ENCODE results near the gene MGST2.
"Not testable (repeated sequence)": the region's sequence is repeated elsewhere in the genome, so short reads cannot be mapped to it uniquely, and the experiment has no call there.

Gene MGST2

DNA sequence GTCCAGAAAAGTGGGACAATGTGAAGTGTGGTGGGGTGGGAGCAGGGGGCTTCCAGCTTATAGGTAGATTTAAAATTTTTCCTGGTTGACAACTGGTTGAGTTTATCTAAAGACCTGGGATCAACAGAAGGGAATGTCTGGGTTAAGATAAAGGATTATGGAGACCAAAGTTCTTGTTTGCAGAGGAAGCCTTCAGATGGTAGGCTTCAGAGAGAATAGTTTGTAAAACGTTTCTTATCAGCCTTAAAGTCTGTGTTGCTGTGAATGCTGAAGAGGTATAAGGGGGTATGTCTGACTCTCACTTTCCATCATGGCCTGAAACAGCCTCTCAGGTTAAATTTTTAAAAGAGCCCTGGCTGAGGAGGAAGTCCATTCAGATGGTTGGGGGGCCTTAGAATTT, 20.5 kb downstream of the MGST2 start:
- ATAC-seq (replicated peaks): no peak
- H3K4me3 Mint-ChIP-seq: no peak overlapping the region
- H3K4me1 Mint-ChIP-seq (ENCODE audit: low read depth in 2 of 2): peaks cover 0 to 1% of the 10 kb centered on the region in 2 donors
- no peaks in the 10 kb centered on the region for H3K36me3 Mint-ChIP-seq (ENCODE audit: insufficient read depth)
- H3K9me3 Mint-ChIP-seq: no peaks in the 10 kb centered on the region
- no peak for DNase-seq
- H3K27ac Mint-ChIP-seq: no peak overlapping the region
- H3K27me3 Mint-ChIP-seq: peaks cover 0 to 4% of the 10 kb centered on the region in 2 donors

GRCh38 chr4:139686988-139687387, 21.4 kb downstream of the MGST2 start:
- Mint-ChIP-seq H3K9me3 (no peaks in the 10 kb centered on the region), H3K4me3 (no peak overlapping the region), H3K36me3 (ENCODE audit: insufficient read depth) (no peaks in the 10 kb centered on the region), H3K4me1 (ENCODE audit: low read depth in 2 of 2) (peaks cover 0 to 1% of the 10 kb centered on the region in 2 donors), H3K27me3 (peaks cover 0 to 9% of the 10 kb centered on the region in 2 donors), H3K27ac (no peak overlapping the region)
- ATAC-seq (replicated peaks) (no peak), DNase-seq (no peak)

DNA sequence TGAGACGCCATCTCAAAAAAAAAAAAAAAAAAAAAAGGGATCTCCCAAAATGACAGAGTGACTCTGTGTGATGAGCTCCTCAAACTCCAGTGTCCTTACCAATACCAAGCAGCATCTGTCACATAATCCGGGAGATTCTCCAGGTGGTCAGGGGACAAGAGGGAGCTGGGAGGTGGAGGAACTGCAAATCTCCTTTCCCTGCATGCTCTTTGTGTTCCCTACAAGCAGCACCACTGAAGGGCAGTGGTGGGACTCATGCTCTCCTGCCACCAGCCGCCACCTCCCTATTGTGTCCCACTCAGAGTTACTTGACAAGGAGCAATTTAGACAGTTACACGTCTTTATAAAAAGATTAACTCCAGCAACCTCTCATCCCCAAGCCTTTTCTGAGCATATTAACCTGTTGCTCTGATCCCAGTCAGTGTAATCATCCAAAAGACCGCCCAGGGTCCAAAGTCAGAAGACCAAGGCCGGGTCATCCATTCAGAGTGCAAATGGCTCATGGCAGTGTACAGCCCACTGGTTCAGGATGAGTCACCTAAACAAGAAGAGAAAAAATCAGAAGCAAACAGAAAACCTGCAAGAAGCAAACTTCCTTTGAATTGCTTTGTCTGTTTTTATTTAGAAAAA, 23.6 kb downstream of the MGST2 start:
- H3K4me1 Mint-ChIP-seq (ENCODE audit: low read depth in 2 of 2): no peaks in the 10 kb centered on the region
- no peak overlapping the region for H3K4me3 Mint-ChIP-seq
- H3K36me3 Mint-ChIP-seq (ENCODE audit: insufficient read depth): no peaks in the 10 kb centered on the region
- H3K27ac Mint-ChIP-seq: no peak overlapping the region
- no peaks in the 10 kb centered on the region for H3K9me3 Mint-ChIP-seq
- DNase-seq (no peak), ATAC-seq (replicated peaks) (no peak)
- H3K27me3 Mint-ChIP-seq: peaks cover 0 to 9% of the 10 kb centered on the region in 2 donors

GRCh38 chr4:139690419-139690818, 24.8 kb downstream of the MGST2 start:
- no peaks in the 10 kb centered on the region for H3K4me1 Mint-ChIP-seq (ENCODE audit: low read depth in 2 of 2)
- H3K27me3 Mint-ChIP-seq: peaks cover 0 to 9% of the 10 kb centered on the region in 2 donors
- no peak overlapping the region for H3K27ac Mint-ChIP-seq
- no peak overlapping the region for H3K4me3 Mint-ChIP-seq
- no peaks in the 10 kb centered on the region for H3K36me3 Mint-ChIP-seq (ENCODE audit: insufficient read depth)
- ATAC-seq (replicated peaks) (no peak), DNase-seq (no peak)
- H3K9me3 Mint-ChIP-seq: no peaks in the 10 kb centered on the region

GRCh38 chr4:139692309-139693012, 26.8 kb downstream of the MGST2 start:
- no peaks in the 10 kb centered on the region for H3K9me3 Mint-ChIP-seq
- H3K36me3 Mint-ChIP-seq (ENCODE audit: insufficient read depth): no peaks in the 10 kb centered on the region
- peaks cover 0 to 9% of the 10 kb centered on the region in 2 donors for H3K27me3 Mint-ChIP-seq
- no peak for ATAC-seq (replicated peaks)
- no peak overlapping the region for H3K4me3 Mint-ChIP-seq
- no peak overlapping the region for H3K27ac Mint-ChIP-seq
- H3K4me1 Mint-ChIP-seq (ENCODE audit: low read depth in 2 of 2): no peaks in the 10 kb centered on the region
- no peak for DNase-seq

GRCh38 chr4:139694522-139695107, 29.0 kb downstream of the MGST2 start:
- H3K36me3 Mint-ChIP-seq (ENCODE audit: insufficient read depth): no peaks in the 10 kb centered on the region
- H3K4me1 Mint-ChIP-seq (ENCODE audit: low read depth in 2 of 2): peaks cover 0 to 3% of the 10 kb centered on the region in 2 donors

DNA sequence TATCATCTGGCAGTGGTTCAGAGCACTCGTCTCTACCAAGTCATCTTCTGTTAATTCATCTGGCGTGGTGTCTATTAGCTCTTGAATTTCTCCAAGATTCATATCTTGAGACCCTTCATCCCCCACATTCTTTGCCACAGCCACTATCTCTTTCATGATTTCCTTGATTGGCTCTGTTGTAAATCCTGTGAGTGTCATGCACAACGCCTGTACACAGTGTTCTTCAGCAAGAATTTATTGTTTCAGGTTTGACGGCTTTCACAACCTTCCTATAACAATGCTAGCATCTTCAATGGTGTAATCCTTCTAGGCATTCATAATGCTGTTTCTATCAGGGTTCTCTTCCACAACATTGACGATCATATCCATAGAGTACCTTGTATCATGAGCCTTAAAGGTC, 30.9 kb downstream of the MGST2 start:
- Mint-ChIP-seq H3K27me3 (peaks cover 0 to 2% of the 10 kb centered on the region in 2 donors), H3K4me1 (ENCODE audit: low read depth in 2 of 2) (peaks cover 0 to 3% of the 10 kb centered on the region in 2 donors), H3K9me3 (no peaks in the 10 kb centered on the region), H3K36me3 (ENCODE audit: insufficient read depth) (no peaks in the 10 kb centered on the region), H3K27ac (no peak overlapping the region), H3K4me3 (no peak overlapping the region)
- no peak for DNase-seq
- ATAC-seq (replicated peaks): no peak

More at GRCh38 chr4:139694522-139695107, 29.0 kb downstream of the MGST2 start:
- no peak overlapping the region for H3K4me3 Mint-ChIP-seq
- no peak for ATAC-seq (replicated peaks)
- H3K9me3 Mint-ChIP-seq: no peaks in the 10 kb centered on the region
- H3K27me3 Mint-ChIP-seq: peaks cover 0 to 9% of the 10 kb centered on the region in 2 donors
- no peak for DNase-seq
- no peak overlapping the region for H3K27ac Mint-ChIP-seq

- not testable (repeated sequence) for H3K36me3 Mint-ChIP-seq (ENCODE audit: insufficient read depth); H3K4me1 Mint-ChIP-seq (ENCODE audit: low read depth in 2 of 2); H3K27ac Mint-ChIP-seq; H3K27me3 Mint-ChIP-seq; H3K4me3 Mint-ChIP-seq; ATAC-seq (replicated peaks); H3K9me3 Mint-ChIP-seq; DNase-seq
These were observed 32.7 kb downstream of the MGST2 start for GRCh38 chr4:139698167-139698925.

DNA sequence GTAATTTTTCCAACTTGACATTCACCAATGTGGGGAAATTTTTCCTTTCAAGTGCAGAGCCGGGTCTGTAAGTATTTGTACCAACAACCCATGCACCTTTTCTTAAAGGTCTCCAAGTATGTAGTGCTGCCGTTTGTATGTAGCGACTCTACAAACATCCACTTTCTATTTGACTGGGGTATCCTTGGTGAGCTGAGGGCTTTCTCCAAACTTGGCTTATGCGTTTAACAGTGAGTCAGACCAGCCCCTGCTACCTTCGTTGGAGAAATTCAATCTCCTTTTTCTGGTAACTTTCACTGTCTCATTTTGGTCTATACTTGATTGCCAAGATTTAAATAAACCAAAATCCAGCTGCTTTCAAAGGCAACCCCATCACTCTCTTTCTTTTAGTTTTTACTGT, 34.9 kb downstream of the MGST2 start:
- H3K4me3 Mint-ChIP-seq: no peak overlapping the region
- peaks cover 0 to 3% of the 10 kb centered on the region in 2 donors for H3K4me1 Mint-ChIP-seq (ENCODE audit: low read depth in 2 of 2)
- no peaks in the 10 kb centered on the region for H3K27me3 Mint-ChIP-seq
- DNase-seq: no peak
- peaks cover 5% of the 10 kb centered on the region for H3K36me3 Mint-ChIP-seq (ENCODE audit: insufficient read depth)
- no peak for ATAC-seq (replicated peaks)
- no peak overlapping the region for H3K27ac Mint-ChIP-seq
- H3K9me3 Mint-ChIP-seq: no peaks in the 10 kb centered on the region

GRCh38 chr4:139704915-139705485, 39.4 kb downstream of the MGST2 start:
- H3K4me3 Mint-ChIP-seq: no peak overlapping the region
- ATAC-seq (replicated peaks) (no peak), DNase-seq (no peak)
- H3K4me1 Mint-ChIP-seq (ENCODE audit: low read depth in 2 of 2): no peaks in the 10 kb centered on the region
- no peak overlapping the region for H3K27ac Mint-ChIP-seq
- peaks cover 8% of the 10 kb centered on the region for H3K36me3 Mint-ChIP-seq (ENCODE audit: insufficient read depth)
- H3K27me3 Mint-ChIP-seq: no peaks in the 10 kb centered on the region
- no peaks in the 10 kb centered on the region for H3K9me3 Mint-ChIP-seq

DNA sequence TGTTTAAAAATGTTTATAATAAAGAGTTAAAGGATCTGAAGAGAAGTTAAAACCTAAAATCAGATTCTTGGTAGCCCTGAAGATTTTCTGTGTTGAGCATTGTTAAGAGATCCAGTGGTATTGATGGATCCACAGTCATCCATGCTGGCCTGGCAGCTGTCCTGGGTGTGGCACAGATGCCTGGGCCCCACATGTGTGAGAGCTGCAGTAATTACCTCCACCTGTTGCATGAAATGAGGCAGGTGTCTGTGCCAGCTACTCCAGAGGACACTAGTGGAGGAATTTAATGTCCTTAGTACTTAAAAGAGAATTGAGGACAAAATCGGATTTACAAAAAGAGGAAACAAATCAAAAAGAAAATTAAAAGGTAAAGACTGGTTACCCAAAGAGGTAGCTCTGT, 44.0 kb downstream of the MGST2 start:
- no peaks in the 10 kb centered on the region for H3K4me1 Mint-ChIP-seq (ENCODE audit: low read depth in 2 of 2)
- H3K4me3 Mint-ChIP-seq: no peak overlapping the region
- DNase-seq (no peak), ATAC-seq (replicated peaks) (no peak)
- H3K9me3 Mint-ChIP-seq: no peaks in the 10 kb centered on the region
- H3K27me3 Mint-ChIP-seq: no peaks in the 10 kb centered on the region
- H3K27ac Mint-ChIP-seq: no peak overlapping the region
- H3K36me3 Mint-ChIP-seq (ENCODE audit: insufficient read depth): peaks cover 2% of the 10 kb centered on the region

DNA sequence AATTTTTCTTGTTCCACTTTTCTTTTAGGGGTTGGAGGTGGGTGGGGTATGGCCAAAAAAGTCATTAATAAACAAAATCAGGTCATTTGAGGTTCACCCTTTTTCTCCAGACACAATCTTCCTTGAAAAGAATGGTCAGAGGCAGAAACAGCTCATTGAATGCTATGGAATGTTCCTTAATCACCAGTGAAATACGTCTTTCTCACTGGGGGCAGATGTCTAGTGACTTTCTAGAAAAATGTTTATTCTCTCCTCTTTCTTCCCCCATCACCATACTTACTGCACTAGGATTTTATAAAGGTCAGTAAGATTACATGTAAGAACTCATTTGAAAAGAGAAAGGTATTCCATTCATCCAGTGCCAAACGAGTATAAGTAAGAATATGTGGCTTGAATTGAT, 44.5 kb downstream of the MGST2 start:
- H3K9me3 Mint-ChIP-seq: no peaks in the 10 kb centered on the region
- H3K4me3 Mint-ChIP-seq: no peak overlapping the region
- H3K36me3 Mint-ChIP-seq (ENCODE audit: insufficient read depth): peaks cover 2% of the 10 kb centered on the region
- ATAC-seq (replicated peaks) (no peak), DNase-seq (no peak)
- no peaks in the 10 kb centered on the region for H3K27me3 Mint-ChIP-seq
- no peaks in the 10 kb centered on the region for H3K4me1 Mint-ChIP-seq (ENCODE audit: low read depth in 2 of 2)
- H3K27ac Mint-ChIP-seq: no peak overlapping the region

DNA sequence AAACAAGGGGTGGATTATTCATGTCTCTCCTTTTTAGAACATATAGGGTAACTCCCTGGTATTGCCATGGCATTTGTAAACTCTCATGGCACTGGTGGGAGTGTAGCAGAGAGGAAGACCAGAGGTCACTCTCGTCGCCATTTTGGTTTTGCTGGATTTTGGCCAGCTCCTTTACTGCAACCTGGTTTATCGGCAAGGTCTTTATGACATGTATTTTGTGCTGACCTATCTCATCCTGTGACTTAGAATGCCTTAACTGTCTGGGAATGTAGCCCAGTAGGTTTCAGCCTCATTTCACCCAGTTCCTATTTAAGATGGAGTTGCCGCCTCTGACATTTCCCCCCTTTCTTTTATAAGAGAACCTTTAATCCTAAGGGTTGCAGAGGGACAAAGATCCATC, 45.8 kb downstream of the MGST2 start:
- H3K9me3 Mint-ChIP-seq: no peaks in the 10 kb centered on the region
- no peak for DNase-seq
- H3K4me1 Mint-ChIP-seq (ENCODE audit: low read depth in 2 of 2): no peaks in the 10 kb centered on the region
- no peak overlapping the region for H3K27ac Mint-ChIP-seq
- no peak overlapping the region for H3K4me3 Mint-ChIP-seq
- no peaks in the 10 kb centered on the region for H3K27me3 Mint-ChIP-seq
- H3K36me3 Mint-ChIP-seq (ENCODE audit: insufficient read depth): peaks cover 2% of the 10 kb centered on the region
- no peak for ATAC-seq (replicated peaks)

All from effector memory CD8-positive, alpha-beta T cell (primary cell).